ENCODE results near the gene OR4K15.

GRCh38 chr14:20008156-20008555 is 32.8 kb downstream of the OR4K15 start:
- TF ChIP-seq EZH2 (IDR thresholded peaks at IDR 0.05; ENCODE audit: low read length), result no peak
- no peak for TF ChIP-seq CTCF (optimal IDR thresholded peaks at IDR 0.05 in 1 of 3, IDR thresholded peaks at IDR 0.05 in 1 of 3, conservative IDR thresholded peaks at IDR 0.05 in 1 of 3; ENCODE audit: extremely low read depth in 1 of 3, insufficient read depth in 2 of 3, low read length in 3 of 3)

Measured in keratinocyte (primary cell).